Measurements from ENCODE around the gene TMEM272. TPM values are rescaled to one million over a fixed set of nuclear protein-coding genes. Genes with fewer than 3 reads are reported as not detected.

Gene TMEM272
- 0.30 and 0.48 TPM in 2 replicates for total RNA-seq (2011; cell fraction: chromatin; rRNA removed; ENCODE audit: low replicate concordance)
- total RNA-seq (2011; cell fraction: nucleolus; rRNA removed): 0.13 and 0.17 TPM in 2 replicates
- 0.44 and 0.53 TPM in 2 replicates for total RNA-seq (2011; cell fraction: nucleoplasm; rRNA removed)
- total RNA-seq (2014; rRNA removed) (0.04 TPM in 1 of 2 replicates, not detected in the other), total RNA-seq (2014; rRNA removed; fragmentation: Illumina TruSeq; extraction: Trizol) (0.04 and 0.06 TPM in 2 replicates), total RNA-seq (2015; rRNA removed; fragmentation: Illumina TruSeq; extraction: Trizol) (0.11 and 0.15 TPM in 2 replicates), total RNA-seq (2021) (0.09 and 0.16 TPM in 2 replicates), polyA plus RNA-seq (2011; rRNA removed) (0.04 and 0.07 TPM in 2 replicates), polyA plus RNA-seq (2014; fragmentation: Illumina TruSeq; extraction: Trizol) (0.06 and 0.15 TPM in 2 replicates), polyA plus RNA-seq (2014; fragmentation: Nextera tagmentation; extraction: Ambion mirVana) (under 1 TPM in 1 of 2 experiments, not detected in 1; 0.07 TPM), polyA plus RNA-seq (2014; rRNA removed) (0.05 and 0.09 TPM in 2 replicates), polyA minus RNA-seq (2011; rRNA and poly(A)+ RNA removed) (0.07 and 0.21 TPM in 2 replicates), Bru-seq, nascent RNA (percentile 35 among the genes with signal in this experiment), BruChase-seq, experiment 1, labeled RNA remaining after a 2-hour chase (percentile 21 among the genes with signal in this experiment), BruChase-seq, experiment 2, labeled RNA remaining after a 6-hour chase (percentile 38 among the genes with signal in this experiment)
- 0.01 and 0.06 TPM in 2 replicates for polyA plus RNA-seq (2011; cell fraction: cytosol; rRNA removed)
- 0.40 and 0.91 TPM in 2 replicates for polyA plus RNA-seq (2011; cell fraction: nucleus; rRNA removed)
- 0.09 and 0.11 TPM in 2 replicates for polyA plus RNA-seq (2012)
- not detected in 2 replicates for polyA minus RNA-seq (2011; cell fraction: cytosol; rRNA and poly(A)+ RNA removed)
- polyA minus RNA-seq (2011; cell fraction: nucleus; rRNA and poly(A)+ RNA removed): 0.13 and 0.33 TPM in 2 replicates
- long read RNA-seq, experiment 1: 0 reads
- long read RNA-seq, experiment 2: 0 reads
- long read RNA-seq, experiment 3: 0 reads

DNA sequence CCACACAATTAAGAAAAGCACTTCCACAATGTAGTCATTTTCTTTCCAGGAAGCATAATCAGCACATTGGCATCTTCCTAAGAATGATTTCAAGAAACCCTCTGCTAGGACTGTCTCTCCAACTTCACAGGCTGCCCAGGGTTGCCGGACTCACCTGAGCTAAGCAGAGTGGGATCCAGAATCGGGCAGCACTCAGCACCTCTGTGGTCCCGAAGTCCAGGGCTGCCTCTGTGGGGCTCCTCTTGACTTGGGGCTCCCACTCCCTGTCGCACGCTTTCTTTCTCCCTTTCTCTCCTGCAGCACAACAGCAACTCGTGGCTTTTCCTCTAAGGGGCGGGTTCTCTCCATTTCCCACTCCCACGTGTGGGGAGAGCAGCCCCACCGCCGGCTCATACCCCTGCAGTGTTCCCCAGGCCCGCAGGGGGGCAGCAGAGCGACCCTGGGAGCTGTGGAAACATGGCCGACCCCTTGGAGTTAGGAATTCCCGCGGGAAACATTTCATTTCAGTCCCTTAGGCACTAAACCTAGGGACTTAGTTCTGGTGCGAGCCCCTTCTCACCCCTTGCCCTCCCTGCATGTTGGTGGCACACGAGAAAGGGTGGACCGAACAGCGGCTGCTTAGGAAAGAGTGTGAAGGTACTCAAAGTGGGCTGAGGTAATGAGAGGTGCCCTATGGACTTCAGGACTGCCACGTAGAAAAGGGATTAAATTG is at the start of gene TMEM272:
TMEM272 (minus strand) TSS at position 316 of the 712 bp plus-strand sequence. CDS start 6,647 bp downstream, outside the sequence.
- peak within 1 kb of the TSS; percentile 78 for H3K4me2 ChIP-seq (ENCODE audit: insufficient read depth, low read length)
- no peaks in the 10 kb centered on the region for H4K20me1 ChIP-seq (replicated peaks; ENCODE audit: control insufficient read depth, insufficient read depth, low read length)
- peak; percentile 71 for FAIRE-seq
- CTCF ChIA-PET (ENCODE audit: low intra/inter-chr PET ratio): no interaction called here
- H3K9me3 ChIP-seq (replicated peaks; ENCODE audit: control insufficient read depth, insufficient read depth, low read depth, low read length): no peaks in the 10 kb centered on the region
- intact Hi-C loops (cut with micrococcal nuclease) (loop anchor here (5.0 kb wide), 1 partner anchor 282 kb away; the partner anchor contains the start of gene NEK5), in situ Hi-C loops (cut with MboI) (no loop called here)
- peaks cover 6 to 8% of the 10 kb centered on the region in 2 experiments; a peak in 3 of 5 replicates for H3K4me1 ChIP-seq (replicated peaks in 1 of 2; ENCODE audit: control insufficient read depth in 2 of 2, insufficient read depth in 2 of 2, low read length in 2 of 2)
- H3K4me3 ChIP-seq: no peak within 1 kb of the TSS
- POLR2A ChIA-PET: interaction anchor here (0.9 kb wide), 1 partner anchor 18 kb away, joined by 3 read pairs; no protein-coding TSS in a partner anchor
- peak; percentile 70 to 86 (median 84) for DNase-seq (ENCODE audit: extremely low read depth in 1 of 4, low spot score in 3 of 4)
- peak within 1 kb of the TSS; percentile 54; the same call in 1 of the 3 replicates for H3K27ac ChIP-seq (ENCODE audit: extremely low read depth, low read depth, low read length)
- WGBS (ENCODE audit: insufficient coverage, low coverage, missing lambda C conversion rate): 27% methylated on average over 14 of the region's 20 CpGs
- no peaks in the 10 kb centered on the region for H3K9me1 ChIP-seq (ENCODE audit: control insufficient read depth, insufficient read depth, low read length)
- peak within 1 kb of the TSS; percentile 100 for H2AFZ ChIP-seq (ENCODE audit: low read depth, low read length)
- H3K9ac ChIP-seq (ENCODE audit: insufficient read depth in 1 of 2, low read depth in 2 of 2, low read length in 2 of 2): peak within 1 kb of the TSS in 1 of 2 experiments; percentile 25; a peak in 1 of 4 replicates
- no peaks in the 10 kb centered on the region for H3K79me2 ChIP-seq (ENCODE audit: control insufficient read depth, insufficient read depth, low read length)
- no peaks in the 10 kb centered on the region for H3K36me3 ChIP-seq (ENCODE audit: control insufficient read depth, insufficient read depth, low read length)
- peak; percentile 92 for ATAC-seq
- BruUV-seq (replicated peaks): no TSS peak
- H3K27me3 ChIP-seq (ENCODE audit: control insufficient read depth in 2 of 2, insufficient read depth in 2 of 2, low read length in 2 of 2): no peaks in the 10 kb centered on the region
- TF ChIP-seq, protein P1, sequence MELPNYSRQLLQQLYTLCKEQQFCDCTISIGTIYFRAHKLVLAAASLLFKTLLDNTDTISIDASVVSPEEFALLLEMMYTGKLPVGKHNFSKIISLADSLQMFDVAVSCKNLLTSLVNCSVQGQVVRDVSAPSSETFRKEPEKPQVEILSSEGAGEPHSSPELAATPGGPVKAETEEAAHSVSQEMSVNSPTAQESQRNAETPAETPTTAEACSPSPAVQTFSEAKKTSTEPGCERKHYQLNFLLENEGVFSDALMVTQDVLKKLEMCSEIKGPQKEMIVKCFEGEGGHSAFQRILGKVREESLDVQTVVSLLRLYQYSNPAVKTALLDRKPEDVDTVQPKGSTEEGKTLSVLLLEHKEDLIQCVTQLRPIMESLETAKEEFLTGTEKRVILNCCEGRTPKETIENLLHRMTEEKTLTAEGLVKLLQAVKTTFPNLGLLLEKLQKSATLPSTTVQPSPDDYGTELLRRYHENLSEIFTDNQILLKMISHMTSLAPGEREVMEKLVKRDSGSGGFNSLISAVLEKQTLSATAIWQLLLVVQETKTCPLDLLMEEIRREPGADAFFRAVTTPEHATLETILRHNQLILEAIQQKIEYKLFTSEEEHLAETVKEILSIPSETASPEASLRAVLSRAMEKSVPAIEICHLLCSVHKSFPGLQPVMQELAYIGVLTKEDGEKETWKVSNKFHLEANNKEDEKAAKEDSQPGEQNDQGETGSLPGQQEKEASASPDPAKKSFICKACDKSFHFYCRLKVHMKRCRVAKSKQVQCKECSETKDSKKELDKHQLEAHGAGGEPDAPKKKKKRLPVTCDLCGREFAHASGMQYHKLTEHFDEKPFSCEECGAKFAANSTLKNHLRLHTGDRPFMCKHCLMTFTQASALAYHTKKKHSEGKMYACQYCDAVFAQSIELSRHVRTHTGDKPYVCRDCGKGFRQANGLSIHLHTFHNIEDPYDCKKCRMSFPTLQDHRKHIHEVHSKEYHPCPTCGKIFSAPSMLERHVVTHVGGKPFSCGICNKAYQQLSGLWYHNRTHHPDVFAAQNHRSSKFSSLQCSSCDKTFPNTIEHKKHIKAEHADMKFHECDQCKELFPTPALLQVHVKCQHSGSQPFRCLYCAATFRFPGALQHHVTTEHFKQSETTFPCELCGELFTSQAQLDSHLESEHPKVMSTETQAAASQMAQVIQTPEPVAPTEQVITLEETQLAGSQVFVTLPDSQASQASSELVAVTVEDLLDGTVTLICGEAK (IDR thresholded peaks at IDR 0.05): no peak
- TF ChIP-seq, protein P1 (CRISPR knock-in tag; IDR thresholded peaks at IDR 0.05): no peak
- TF ChIP-seq NUFIP1 (IDR thresholded peaks at IDR 0.05; ENCODE audit: partially characterized antibody) (no peak), SAFB (IDR thresholded peaks at IDR 0.05; ENCODE audit: borderline replicate concordance, low read depth, low read length) (peak; percentile 37; the same call in 1 of the 2 replicates)
- TF ChIP-seq, protein P2, sequence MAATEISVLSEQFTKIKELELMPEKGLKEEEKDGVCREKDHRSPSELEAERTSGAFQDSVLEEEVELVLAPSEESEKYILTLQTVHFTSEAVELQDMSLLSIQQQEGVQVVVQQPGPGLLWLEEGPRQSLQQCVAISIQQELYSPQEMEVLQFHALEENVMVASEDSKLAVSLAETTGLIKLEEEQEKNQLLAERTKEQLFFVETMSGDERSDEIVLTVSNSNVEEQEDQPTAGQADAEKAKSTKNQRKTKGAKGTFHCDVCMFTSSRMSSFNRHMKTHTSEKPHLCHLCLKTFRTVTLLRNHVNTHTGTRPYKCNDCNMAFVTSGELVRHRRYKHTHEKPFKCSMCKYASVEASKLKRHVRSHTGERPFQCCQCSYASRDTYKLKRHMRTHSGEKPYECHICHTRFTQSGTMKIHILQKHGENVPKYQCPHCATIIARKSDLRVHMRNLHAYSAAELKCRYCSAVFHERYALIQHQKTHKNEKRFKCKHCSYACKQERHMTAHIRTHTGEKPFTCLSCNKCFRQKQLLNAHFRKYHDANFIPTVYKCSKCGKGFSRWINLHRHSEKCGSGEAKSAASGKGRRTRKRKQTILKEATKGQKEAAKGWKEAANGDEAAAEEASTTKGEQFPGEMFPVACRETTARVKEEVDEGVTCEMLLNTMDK (IDR thresholded peaks at IDR 0.05; ENCODE audit: borderline replicate concordance, insufficient read depth, low read depth, low read length, poor library complexity, severe bottlenecking): peak; percentile 41
